Measurements from ENCODE around the gene WHAMM. TPM values are rescaled to one million over a fixed set of nuclear protein-coding genes. Genes with fewer than 3 reads are reported as not detected.

Gene WHAMM
- total RNA-seq, 2 donors from 2014 or later, result 12.5 to 13.5 TPM

GRCh38 chr15:82802497-82802896 lies 6.9 kb upstream of the WHAMM start:
- H3K4me1 ChIP-seq (replicated peaks), result no peaks in the 10 kb centered on the region
- H3K9me3 ChIP-seq, result no peaks in the 10 kb centered on the region
- intact Hi-C loops (cut with DNase I), result no loop called here
- no peak overlapping the region for H3K27ac ChIP-seq
- no peaks in the 10 kb centered on the region for H3K36me3 ChIP-seq
- H3K27me3 ChIP-seq (replicated peaks; ENCODE audit: insufficient read depth), result no peaks in the 10 kb centered on the region
- DNase-seq (ENCODE audit: low spot score), result no peak
- H3K4me3 ChIP-seq, result no peak overlapping the region
- TF ChIP-seq POLR2AphosphoS5 (IDR thresholded peaks at IDR 0.05), result no peak
- TF ChIP-seq, protein P1, sequence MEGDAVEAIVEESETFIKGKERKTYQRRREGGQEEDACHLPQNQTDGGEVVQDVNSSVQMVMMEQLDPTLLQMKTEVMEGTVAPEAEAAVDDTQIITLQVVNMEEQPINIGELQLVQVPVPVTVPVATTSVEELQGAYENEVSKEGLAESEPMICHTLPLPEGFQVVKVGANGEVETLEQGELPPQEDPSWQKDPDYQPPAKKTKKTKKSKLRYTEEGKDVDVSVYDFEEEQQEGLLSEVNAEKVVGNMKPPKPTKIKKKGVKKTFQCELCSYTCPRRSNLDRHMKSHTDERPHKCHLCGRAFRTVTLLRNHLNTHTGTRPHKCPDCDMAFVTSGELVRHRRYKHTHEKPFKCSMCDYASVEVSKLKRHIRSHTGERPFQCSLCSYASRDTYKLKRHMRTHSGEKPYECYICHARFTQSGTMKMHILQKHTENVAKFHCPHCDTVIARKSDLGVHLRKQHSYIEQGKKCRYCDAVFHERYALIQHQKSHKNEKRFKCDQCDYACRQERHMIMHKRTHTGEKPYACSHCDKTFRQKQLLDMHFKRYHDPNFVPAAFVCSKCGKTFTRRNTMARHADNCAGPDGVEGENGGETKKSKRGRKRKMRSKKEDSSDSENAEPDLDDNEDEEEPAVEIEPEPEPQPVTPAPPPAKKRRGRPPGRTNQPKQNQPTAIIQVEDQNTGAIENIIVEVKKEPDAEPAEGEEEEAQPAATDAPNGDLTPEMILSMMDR (IDR thresholded peaks at IDR 0.05), result no peak
- no peak for TF ChIP-seq POLR2A (IDR thresholded peaks at IDR 0.05)
- WGBS, result 62% methylated on average over 1 of the region's 1 CpG

GRCh38 chr15:82803793-82804574 lies 5.4 kb upstream of the WHAMM start:
- no peaks in the 10 kb centered on the region for H3K36me3 ChIP-seq
- 84% methylated on average over 2 of the region's 2 CpGs for WGBS
- no peaks in the 10 kb centered on the region for H3K9me3 ChIP-seq
- no peak for DNase-seq (ENCODE audit: low spot score)
- intact Hi-C loops (cut with DNase I), result no loop called here
- H3K4me1 ChIP-seq (replicated peaks), result no peaks in the 10 kb centered on the region
- no peaks in the 10 kb centered on the region for H3K27me3 ChIP-seq (replicated peaks; ENCODE audit: insufficient read depth)
- TF ChIP-seq POLR2AphosphoS5 (IDR thresholded peaks at IDR 0.05) (peak; percentile 32), POLR2A (IDR thresholded peaks at IDR 0.05) (no peak)
- H3K4me3 ChIP-seq, result no peak overlapping the region
- peak overlapping the region in 1 of 2 donors; percentile 24 for H3K27ac ChIP-seq

DNA sequence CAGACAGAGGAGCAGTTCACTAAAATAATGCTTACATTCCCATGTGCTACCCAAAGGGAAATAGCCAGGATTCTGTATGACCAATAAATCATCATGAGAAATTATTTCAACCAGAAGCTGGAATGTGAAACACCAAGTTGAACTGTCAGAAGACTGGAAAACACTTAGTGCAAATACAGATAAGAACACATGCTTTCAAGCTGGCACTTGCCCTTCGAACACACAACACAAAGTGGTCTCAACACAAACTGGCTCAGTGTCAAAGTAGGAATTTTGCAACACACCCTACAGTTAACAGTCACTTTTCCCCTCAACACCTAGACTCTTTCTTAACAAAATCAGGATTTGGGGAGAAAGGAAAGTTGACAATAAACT lies 4.9 kb upstream of the WHAMM start:
- no peaks in the 10 kb centered on the region for H3K27me3 ChIP-seq (replicated peaks; ENCODE audit: insufficient read depth)
- TF ChIP-seq POLR2AphosphoS5 (IDR thresholded peaks at IDR 0.05), result peak; percentile 61
- TF ChIP-seq, protein P1 (IDR thresholded peaks at IDR 0.05), result no peak
- no peak for TF ChIP-seq POLR2A (IDR thresholded peaks at IDR 0.05)
- peak; percentile 44 for DNase-seq (ENCODE audit: low spot score)
- no peak overlapping the region for H3K4me3 ChIP-seq
- no peak overlapping the region for H3K27ac ChIP-seq
- no peaks in the 10 kb centered on the region for H3K9me3 ChIP-seq
- intact Hi-C loops (cut with DNase I), result no loop called here
- 39% methylated on average over 1 of the region's 1 CpG for WGBS
- H3K4me1 ChIP-seq (replicated peaks), result no peaks in the 10 kb centered on the region
- no peaks in the 10 kb centered on the region for H3K36me3 ChIP-seq

GRCh38 chr15:82805994-82806406 lies 3.4 kb upstream of the WHAMM start, which contains the start of gene FSD2:
FSD2 (minus strand) TSS chr15:82806069; CDS start chr15:82787390, 18,679 bp downstream.
- Histone ChIP-seq H3K4me1 (replicated peaks) (no peaks in the 10 kb centered on the region), H3K27ac (no peak within 1 kb of the TSS), H3K4me3 (no peak within 1 kb of the TSS), H3K36me3 (no peaks in the 10 kb centered on the region), H3K9me3 (no peaks in the 10 kb centered on the region), H3K27me3 (replicated peaks; ENCODE audit: insufficient read depth) (no peaks in the 10 kb centered on the region)
- intact Hi-C loops (cut with DNase I), result no loop called here
- no peak for TF ChIP-seq POLR2A (IDR thresholded peaks at IDR 0.05)
- no peak for TF ChIP-seq POLR2AphosphoS5 (IDR thresholded peaks at IDR 0.05)
- TF ChIP-seq, protein P1 (IDR thresholded peaks at IDR 0.05), result no peak
- DNase-seq (ENCODE audit: low spot score), result no peak
- 81% methylated on average over 2 of the region's 2 CpGs for WGBS

- H3K4me1 ChIP-seq (replicated peaks), result no peaks in the 10 kb centered on the region
- TF ChIP-seq, protein P1 (IDR thresholded peaks at IDR 0.05), result no peak
- no peak for TF ChIP-seq POLR2AphosphoS5 (IDR thresholded peaks at IDR 0.05)
- no peak for TF ChIP-seq POLR2A (IDR thresholded peaks at IDR 0.05)
- H3K27ac ChIP-seq, result no peak overlapping the region
- no peaks in the 10 kb centered on the region for H3K36me3 ChIP-seq
- H3K27me3 ChIP-seq (replicated peaks; ENCODE audit: insufficient read depth), result no peaks in the 10 kb centered on the region
- 89% methylated on average over 11 of the region's 11 CpGs for WGBS
- intact Hi-C loops (cut with DNase I), result no loop called here
- H3K9me3 ChIP-seq, result no peaks in the 10 kb centered on the region
- H3K4me3 ChIP-seq, result no peak overlapping the region
- no peak for DNase-seq (ENCODE audit: low spot score)
These were observed 1.4 kb upstream of the WHAMM start for GRCh38 chr15:82807920-82808633.

All from prostate gland (tissue), 2 donors.